Esophagus squamous epithelium (tissue), 5 donors: ENCODE data around the gene RAB11FIP3. TPM values are rescaled to one million over a fixed set of nuclear protein-coding genes. Genes with fewer than 3 reads are reported as not detected.

ENCODE experiments used
- DNase-seq: peaks from one replicate; lab custom pipeline; 2025; lab: John Stamatoyannopoulos, UW
- H3K27ac ChIP-seq, 4 donors: fragments of 200-600 bp; sonication (generic); one replicate each; pipeline ENCODE4 v1.5.1; 2016 to 2019; ENCODE audit warnings: mild to moderate bottlenecking in 1 of 4
- H3K27me3 ChIP-seq, 4 donors: fragments of 200-600 bp; sonication (generic); 1 replicate in 3 of 4; 2 replicates in 1 of 4; pipeline versions ENCODE4 v1.5.1 to v1.6.0; 2017 to 2021; ENCODE audit warnings: antibody characterized with exemption in 1 of 4
- H3K36me3 ChIP-seq, 3 donors: fragments of 200-600 bp; sonication (generic); one replicate each; pipeline ENCODE4 v1.5.1; 2016 to 2019
- H3K4me1 ChIP-seq, 3 donors: fragments of 200-600 bp; sonication (generic); one replicate each; pipeline ENCODE4 v1.5.1; 2017 to 2019
- H3K4me3 ChIP-seq, 4 donors: fragments of 200-600 bp; sonication (generic); 1 replicate in 3 of 4; 2 replicates in 1 of 4; pipeline ENCODE4 v1.5.1; 2016 to 2019; ENCODE audit warnings: mild to moderate bottlenecking in 2 of 4, moderate library complexity in 1 of 4
- H3K9me3 ChIP-seq, 3 donors: fragments of 200-600 bp; sonication (generic); one replicate each; pipeline ENCODE4 v1.5.1; 2016 to 2019
- CTCF ChIP-seq, 6 experiments: fragments of 450-650 bp in 4 of 6; fragments of 200-600 bp in 2 of 6; sonication (generic) in 2 of 6; IDR thresholded peaks; one replicate each; pipeline ENCODE4 v1.5.1; 2016 to 2019; ENCODE audit warnings: antibody characterized with exemption in 6 of 6, mild to moderate bottlenecking in 4 of 6, moderate library complexity in 4 of 6
- POLR2A ChIP-seq, 4 donors: fragments of 450-650 bp; IDR thresholded peaks; one replicate each; pipeline ENCODE4 v1.6.1; 2017; ENCODE audit warnings: antibody characterized with exemption in 4 of 4, mild to moderate bottlenecking in 4 of 4, moderate library complexity in 3 of 4
- WGBS, 2 donors: methylation state at CpG; one replicate each; pipeline ENCODE4 v1.1.5; 2018; 5-methylcytosine and 5-hydroxymethylcytosine counted together
- intact Hi-C: fragments of 100-400 bp; cut with DNase I; formaldehyde crosslinking; loops from one replicate; pipeline ENCODE4 v1.15.0; 2022
- total RNA-seq, 4 donors: library from RNA; depleted of rRNA; stranded (reverse); fragments of >200 nt; gene quantifications; one replicate each; pipeline ENCODE4 v1.1.0, GENCODE V29; 2016
- donor health status: DM: yes; HTN: yes; CAD: no.

Gene RAB11FIP3
- total RNA-seq, 4 donors from 2014 or later, result 8.0 to 25.6 (median 10.1) TPM

DNA sequence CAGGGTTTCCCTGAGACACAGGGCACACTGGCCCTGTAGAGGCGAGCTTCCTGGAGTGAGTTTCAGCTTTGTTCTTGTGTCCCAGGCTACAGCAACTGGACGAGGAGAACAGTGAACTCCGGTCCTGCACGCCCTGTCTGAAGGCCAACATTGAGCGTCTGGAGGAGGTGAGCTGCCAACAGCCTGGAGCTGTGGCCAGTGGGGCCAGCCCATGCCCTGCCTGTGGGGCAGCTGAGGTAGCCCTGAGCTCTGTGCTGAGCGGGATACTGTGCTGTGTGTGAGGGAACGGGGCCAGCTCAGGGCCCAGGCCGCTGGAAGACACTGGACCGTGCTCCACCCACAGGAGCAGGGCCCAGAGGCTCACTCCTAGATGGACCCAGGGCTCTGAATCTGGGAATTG lies 93.4 kb downstream of the RAB11FIP3 start:
- DNase-seq, result no peak
- H3K4me3 ChIP-seq, result no peak overlapping the region
- TF ChIP-seq CTCF (IDR thresholded peaks at IDR 0.05) (no peak), POLR2A (IDR thresholded peaks at IDR 0.05) (no peak)
- H3K36me3 ChIP-seq, result peaks cover 0 to 60% (median 0%) of the 10 kb centered on the region in 3 donors
- no peaks in the 10 kb centered on the region for H3K9me3 ChIP-seq
- 63% methylated on average over 1 of the region's 9 CpGs; no CpG with 5 or more reads in 1 of the 2 donors for WGBS, 2 donors
- intact Hi-C loops, result no loop called here
- H3K27me3 ChIP-seq, result no peaks in the 10 kb centered on the region
- H3K4me1 ChIP-seq, result peaks cover 3 to 17% (median 6%) of the 10 kb centered on the region in 3 donors
- no peak overlapping the region for H3K27ac ChIP-seq

GRCh38 chr16:519425-519824 lies 94.0 kb downstream of the RAB11FIP3 start:
- 93% methylated on average over 10 of the region's 19 CpGs; no CpG with 5 or more reads in 1 of the 2 donors for WGBS, 2 donors
- Histone ChIP-seq H3K4me1 (peaks cover 3 to 23% (median 6%) of the 10 kb centered on the region in 3 donors), H3K9me3 (no peaks in the 10 kb centered on the region), H3K36me3 (peaks cover 0 to 56% (median 0%) of the 10 kb centered on the region in 3 donors), H3K4me3 (no peak overlapping the region), H3K27ac (no peak overlapping the region), H3K27me3 (no peaks in the 10 kb centered on the region)
- TF ChIP-seq POLR2A (IDR thresholded peaks at IDR 0.05) (no peak), CTCF (IDR thresholded peaks at IDR 0.05) (no peak)
- no peak for DNase-seq
- intact Hi-C loops, result no loop called here

DNA sequence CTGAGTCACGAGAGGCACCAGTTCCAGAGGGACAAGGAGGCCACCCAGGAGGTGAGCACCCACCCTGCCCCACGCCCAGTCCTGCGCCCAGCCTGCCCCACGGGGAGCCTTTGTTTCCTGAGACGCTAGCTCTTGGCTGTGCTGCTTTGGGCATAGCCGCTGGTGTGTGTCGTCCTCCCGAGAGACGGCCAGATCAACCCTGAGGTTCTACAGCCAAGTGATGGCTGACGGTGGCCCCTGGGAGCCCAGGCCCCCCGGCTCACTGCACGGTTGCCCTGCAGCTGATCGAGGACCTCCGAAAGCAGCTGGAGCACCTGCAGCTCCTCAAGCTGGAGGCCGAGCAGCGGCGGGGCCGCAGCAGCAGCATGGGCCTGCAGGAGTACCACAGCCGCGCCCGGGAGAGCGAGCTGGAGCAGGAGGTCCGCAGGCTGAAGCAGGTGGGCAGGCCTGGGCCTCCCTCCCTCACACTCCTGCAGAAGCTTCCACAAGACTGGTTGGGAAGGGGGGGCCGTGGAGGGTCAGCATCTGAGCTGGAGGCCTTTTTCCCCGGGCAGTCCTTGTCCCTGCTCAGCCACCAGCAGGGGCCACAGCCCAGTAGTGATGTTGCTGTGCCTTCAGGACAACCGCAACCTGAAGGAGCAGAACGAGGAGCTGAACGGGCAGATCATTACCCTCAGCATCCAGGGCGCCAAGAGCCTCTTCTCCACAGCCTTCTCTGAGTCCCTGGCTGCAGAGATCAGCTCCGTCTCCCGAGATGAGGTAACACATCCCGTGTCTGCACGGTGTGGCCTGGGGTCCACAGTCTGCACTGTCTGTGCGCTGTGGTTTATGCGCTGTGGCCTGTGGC lies 94.6 kb downstream of the RAB11FIP3 start:
- no peak for DNase-seq
- WGBS, 2 donors, result 90 to 95% methylated on average over 6 to 10 of the region's 35 CpGs
- H3K36me3 ChIP-seq, result peaks cover 0 to 51% (median 0%) of the 10 kb centered on the region in 3 donors
- intact Hi-C loops, result no loop called here
- TF ChIP-seq CTCF (IDR thresholded peaks at IDR 0.05) (no peak), POLR2A (IDR thresholded peaks at IDR 0.05) (no peak)
- H3K4me1 ChIP-seq, result peaks cover 8 to 29% (median 9%) of the 10 kb centered on the region in 3 donors
- no peak overlapping the region for H3K4me3 ChIP-seq
- no peaks in the 10 kb centered on the region for H3K27me3 ChIP-seq
- H3K9me3 ChIP-seq, result no peaks in the 10 kb centered on the region
- no peak overlapping the region for H3K27ac ChIP-seq

GRCh38 chr16:520847-521246 lies 95.4 kb downstream of the RAB11FIP3 start:
- WGBS, 2 donors, result 80 to 100% methylated on average over 3 to 4 of the region's 13 CpGs
- Histone ChIP-seq H3K27ac (no peak overlapping the region), H3K36me3 (peaks cover 0 to 44% (median 0%) of the 10 kb centered on the region in 3 donors), H3K4me3 (no peak overlapping the region), H3K4me1 (peaks cover 15 to 37% (median 17%) of the 10 kb centered on the region in 3 donors), H3K27me3 (no peaks in the 10 kb centered on the region), H3K9me3 (no peaks in the 10 kb centered on the region)
- TF ChIP-seq CTCF (IDR thresholded peaks at IDR 0.05) (no peak), POLR2A (IDR thresholded peaks at IDR 0.05) (no peak)
- intact Hi-C loops, result no loop called here
- no peak for DNase-seq
